ENCODE measurements around the gene CSNK1D.

Gene CSNK1D

GRCh38 chr17:82314727-82315605 lies 41.5 kb upstream of the CSNK1D start:
- no peak for DNase-seq (ENCODE audit: low spot score)
- H3K27ac ChIP-seq: no peak overlapping the region
- TF ChIP-seq CTCF (IDR thresholded peaks at IDR 0.05): no peak
- H3K4me3 ChIP-seq: peak overlapping the region; percentile 43

GRCh38 chr17:82314012-82314726 lies 40.7 kb upstream of the CSNK1D start:
- Histone ChIP-seq H3K4me3 (no peak overlapping the region), H3K27ac (no peak overlapping the region)
- no peak for TF ChIP-seq CTCF (IDR thresholded peaks at IDR 0.05)
- no peak for DNase-seq (ENCODE audit: low spot score)

- Histone ChIP-seq H3K4me3 (no peak overlapping the region), H3K27ac (no peak overlapping the region)
- no peak for TF ChIP-seq CTCF (IDR thresholded peaks at IDR 0.05)
- no peak for DNase-seq (ENCODE audit: low spot score)
Observed at GRCh38 chr17:82313195-82314011, 39.9 kb upstream of the CSNK1D start.

GRCh38 chr17:82311971-82312370 lies 38.5 kb upstream of the CSNK1D start:
- Histone ChIP-seq H3K27ac (no peak overlapping the region), H3K4me3 (no peak overlapping the region)
- no peak for DNase-seq (ENCODE audit: low spot score)
- no peak for TF ChIP-seq CTCF (IDR thresholded peaks at IDR 0.05)

- no peak for DNase-seq (ENCODE audit: low spot score)
- H3K4me3 ChIP-seq: no peak overlapping the region
- H3K27ac ChIP-seq: no peak overlapping the region
- TF ChIP-seq CTCF (IDR thresholded peaks at IDR 0.05): no peak
Observed at GRCh38 chr17:82310877-82311276, 37.4 kb upstream of the CSNK1D start.

- H3K4me3 ChIP-seq: no peak overlapping the region
- H3K27ac ChIP-seq: no peak overlapping the region
- TF ChIP-seq CTCF (IDR thresholded peaks at IDR 0.05): no peak
- DNase-seq (ENCODE audit: low spot score): no peak
Observed at GRCh38 chr17:82309656-82310570, 36.4 kb upstream of the CSNK1D start.

Measured in coronary artery (tissue), 2 donors.